Measurements from ENCODE around the gene ST6GALNAC4. TPM values are rescaled to one million over a fixed set of nuclear protein-coding genes. Genes with fewer than 3 reads are reported as not detected.

ST6GALNAC4 gene
- total RNA-seq, 1 experiment from 2014 or later: 13.2 TPM

- intact Hi-C loops (cut with micrococcal nuclease; ENCODE audit: unreplicated experiment): no loop called here
- Mint-ChIP-seq H3K9me3 (ENCODE audit: unreplicated experiment) (no peaks in the 10 kb centered on the region), H3K36me3 (ENCODE audit: insufficient read depth, unreplicated experiment) (peaks cover 52% of the 10 kb centered on the region), H3K27me3 (ENCODE audit: insufficient read depth, unreplicated experiment) (no peaks in the 10 kb centered on the region), H3K4me3 (ENCODE audit: unreplicated experiment) (no peak overlapping the region), H3K4me1 (ENCODE audit: low read depth, unreplicated experiment) (no peaks in the 10 kb centered on the region), H3K27ac (ENCODE audit: unreplicated experiment) (no peak overlapping the region)
- ChIA-PET POLR2A (no interaction called here), CTCF (no interaction called here)
- Histone ChIP-seq H3K4me1 (0 out of 2 replicates have a peak, but pooled peaks cover 3% of the 10 kb centered on the region), H3K4me3 (ENCODE audit: low read depth, low read length) (no peak overlapping the region), H3K9me3 (no peaks in the 10 kb centered on the region), H3K36me3 (ENCODE audit: control insufficient read depth, insufficient read depth, low read length) (peaks cover 6% of the 10 kb centered on the region), H3K27me3 (replicated peaks; ENCODE audit: control insufficient read depth, insufficient read depth, low read length) (no peaks in the 10 kb centered on the region)
- no TSS peak for BruUV-seq (replicated peaks)
- no peak for TF ChIP-seq CTCF (IDR thresholded peaks at IDR 0.05; ENCODE audit: insufficient read depth in 1 of 2, low read depth in 1 of 2, low read length in 1 of 2, severe bottlenecking in 1 of 2, unreplicated experiment in 1 of 2)
- DNase-seq: no peak
Observed at GRCh38 chr9:127946728-127947127, 29.9 kb upstream of the ST6GALNAC4 start.

GRCh38 chr9:127945942-127946341, 29.1 kb upstream of the ST6GALNAC4 start:
- intact Hi-C loops (cut with micrococcal nuclease; ENCODE audit: unreplicated experiment): no loop called here
- Histone ChIP-seq H3K36me3 (ENCODE audit: control insufficient read depth, insufficient read depth, low read length) (peaks cover 6% of the 10 kb centered on the region), H3K4me3 (ENCODE audit: low read depth, low read length) (no peak overlapping the region), H3K9me3 (no peaks in the 10 kb centered on the region), H3K4me1 (0 out of 2 replicates have a peak, but pooled peaks cover 3% of the 10 kb centered on the region), H3K27me3 (replicated peaks; ENCODE audit: control insufficient read depth, insufficient read depth, low read length) (no peaks in the 10 kb centered on the region)
- ChIA-PET CTCF (interaction anchor here (0.6 kb wide), 1 partner anchor 33 kb away, joined by 3 read pairs; no protein-coding TSS in a partner anchor), POLR2A (no interaction called here)
- Mint-ChIP-seq H3K4me1 (ENCODE audit: low read depth, unreplicated experiment) (no peaks in the 10 kb centered on the region), H3K27ac (ENCODE audit: unreplicated experiment) (no peak overlapping the region), H3K27me3 (ENCODE audit: insufficient read depth, unreplicated experiment) (no peaks in the 10 kb centered on the region), H3K36me3 (ENCODE audit: insufficient read depth, unreplicated experiment) (peaks cover 54% of the 10 kb centered on the region), H3K4me3 (ENCODE audit: unreplicated experiment) (no peak overlapping the region), H3K9me3 (ENCODE audit: unreplicated experiment) (no peaks in the 10 kb centered on the region)
- BruUV-seq (replicated peaks): no TSS peak
- no peak for DNase-seq
- TF ChIP-seq CTCF (IDR thresholded peaks at IDR 0.05; ENCODE audit: insufficient read depth in 1 of 2, low read depth in 1 of 2, low read length in 1 of 2, severe bottlenecking in 1 of 2, unreplicated experiment in 1 of 2): no peak

- no peak for TF ChIP-seq CTCF (IDR thresholded peaks at IDR 0.05; ENCODE audit: insufficient read depth in 1 of 2, low read depth in 1 of 2, low read length in 1 of 2, severe bottlenecking in 1 of 2, unreplicated experiment in 1 of 2)
- H3K9me3 Mint-ChIP-seq (ENCODE audit: unreplicated experiment): no peaks in the 10 kb centered on the region
- no peak overlapping the region for H3K4me3 Mint-ChIP-seq (ENCODE audit: unreplicated experiment)
- no peaks in the 10 kb centered on the region for H3K27me3 Mint-ChIP-seq (ENCODE audit: insufficient read depth, unreplicated experiment)
- Histone ChIP-seq H3K27me3 (replicated peaks; ENCODE audit: control insufficient read depth, insufficient read depth, low read length) (no peaks in the 10 kb centered on the region), H3K9me3 (no peaks in the 10 kb centered on the region), H3K36me3 (ENCODE audit: control insufficient read depth, insufficient read depth, low read length) (peaks cover 6% of the 10 kb centered on the region), H3K4me1 (0 out of 2 replicates have a peak, but pooled peaks cover 3% of the 10 kb centered on the region), H3K4me3 (ENCODE audit: low read depth, low read length) (no peak overlapping the region)
- intact Hi-C loops (cut with micrococcal nuclease; ENCODE audit: unreplicated experiment): no loop called here
- H3K36me3 Mint-ChIP-seq (ENCODE audit: insufficient read depth, unreplicated experiment): peaks cover 57% of the 10 kb centered on the region
- no TSS peak for BruUV-seq (replicated peaks)
- no peak for DNase-seq
- H3K27ac Mint-ChIP-seq (ENCODE audit: unreplicated experiment): no peak overlapping the region
- no peaks in the 10 kb centered on the region for H3K4me1 Mint-ChIP-seq (ENCODE audit: low read depth, unreplicated experiment)
- CTCF ChIA-PET: interaction anchor here (0.6 kb wide), 1 partner anchor 34 kb away, joined by 3 read pairs; no protein-coding TSS in a partner anchor
- POLR2A ChIA-PET: no interaction called here
Observed at GRCh38 chr9:127945338-127945737, 28.5 kb upstream of the ST6GALNAC4 start.

Data from Caco-2 (cell line).